Stimulated activated naive B cell treated with anti-CD40 and anti-IgM and Interleukin-4, amounts not matched to agents 10 μg/mL and 1 μg/mL and 100 μg/mL, for 72 hours (primary cell): ENCODE results near the gene HAUS3.
"Not testable (repeated sequence)": the region's sequence is repeated elsewhere in the genome, so short reads cannot be mapped to it uniquely, and the experiment has no call there.

ENCODE experiments used
- ATAC-seq, 2 donors: fragments of 150-1000 bp; cut with Tn5 transposase; replicated peaks; 2 replicates each; pipeline ENCODE4 v1.10.0; 2021; ENCODE audit warnings: moderate library complexity in 1 of 2
- DNase-seq: peaks from one replicate; pipeline ENCODE4 v3.0.0; 2021
- H3K27ac Mint-ChIP-seq: one replicate; pipeline ENCODE4 v1.8.0; 2022; ENCODE audit warnings: mild to moderate bottlenecking, mixed read lengths
- H3K27me3 Mint-ChIP-seq, 2 donors: one replicate each; pipeline ENCODE4 v1.8.0; 2022; ENCODE audit warnings: mixed read lengths in 2 of 2
- H3K36me3 Mint-ChIP-seq, 2 donors: one replicate each; pipeline ENCODE4 v1.8.0; 2022; ENCODE audit warnings: mixed read lengths in 2 of 2, mild to moderate bottlenecking in 1 of 2
- H3K4me1 Mint-ChIP-seq, 2 donors: one replicate each; pipeline ENCODE4 v1.8.0; 2022; ENCODE audit warnings: mixed read lengths in 2 of 2, mild to moderate bottlenecking in 1 of 2
- H3K4me3 Mint-ChIP-seq, 2 donors: one replicate each; pipeline ENCODE4 v1.8.0; 2022; ENCODE audit warnings: mild to moderate bottlenecking in 2 of 2, mixed read lengths in 2 of 2, moderate library complexity in 1 of 2
- H3K9me3 Mint-ChIP-seq, 2 donors: one replicate each; pipeline ENCODE4 v1.8.0; 2022; ENCODE audit warnings: mixed read lengths in 2 of 2, mild to moderate bottlenecking in 1 of 2

HAUS3 gene

GRCh38 chr4:2217726-2218125 lies 24.2 kb downstream of the HAUS3 start:
- H3K4me1 Mint-ChIP-seq, result peaks cover 7 to 8% of the 10 kb centered on the region in 2 donors
- ATAC-seq, result no peak
- H3K9me3 Mint-ChIP-seq, result no peaks in the 10 kb centered on the region
- peaks cover 0 to 2% of the 10 kb centered on the region in 2 donors for H3K36me3 Mint-ChIP-seq
- DNase-seq, result no peak
- no peak overlapping the region for H3K27ac Mint-ChIP-seq
- no peaks in the 10 kb centered on the region for H3K27me3 Mint-ChIP-seq
- no peak overlapping the region for H3K4me3 Mint-ChIP-seq

GRCh38 chr4:2212831-2213230 lies 29.1 kb downstream of the HAUS3 start:
- Mint-ChIP-seq H3K9me3 (no peaks in the 10 kb centered on the region), H3K4me1 (no peaks in the 10 kb centered on the region), H3K36me3 (no peaks in the 10 kb centered on the region), H3K27me3 (no peaks in the 10 kb centered on the region), H3K4me3 (no peak overlapping the region), H3K27ac (no peak overlapping the region)
- no peak for ATAC-seq
- DNase-seq, result no peak

DNA sequence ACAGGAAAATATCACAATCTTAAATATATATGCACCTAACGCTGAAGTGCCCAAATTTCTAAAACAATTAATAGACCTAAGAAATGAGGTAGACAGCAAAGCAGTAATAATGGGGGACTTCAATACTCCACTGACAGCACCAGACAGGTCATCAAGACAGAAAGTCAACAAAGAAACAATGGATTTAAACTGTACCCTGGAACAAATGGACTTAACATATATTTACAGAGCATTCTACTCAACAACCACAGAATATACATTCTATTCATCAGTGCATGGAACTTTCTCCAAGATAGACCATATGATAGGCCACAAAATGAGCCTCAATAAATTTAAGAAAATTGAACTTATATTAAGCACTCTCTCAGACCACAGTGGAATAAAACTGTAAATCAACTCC lies 39.1 kb downstream of the HAUS3 start:
- DNase-seq, H3K4me1 Mint-ChIP-seq, H3K27me3 Mint-ChIP-seq, H3K27ac Mint-ChIP-seq, ATAC-seq, H3K9me3 Mint-ChIP-seq, H3K4me3 Mint-ChIP-seq: not testable (repeated sequence)
- H3K36me3 Mint-ChIP-seq, result peaks cover 0 to 13% of the 10 kb centered on the region in 2 donors

DNA sequence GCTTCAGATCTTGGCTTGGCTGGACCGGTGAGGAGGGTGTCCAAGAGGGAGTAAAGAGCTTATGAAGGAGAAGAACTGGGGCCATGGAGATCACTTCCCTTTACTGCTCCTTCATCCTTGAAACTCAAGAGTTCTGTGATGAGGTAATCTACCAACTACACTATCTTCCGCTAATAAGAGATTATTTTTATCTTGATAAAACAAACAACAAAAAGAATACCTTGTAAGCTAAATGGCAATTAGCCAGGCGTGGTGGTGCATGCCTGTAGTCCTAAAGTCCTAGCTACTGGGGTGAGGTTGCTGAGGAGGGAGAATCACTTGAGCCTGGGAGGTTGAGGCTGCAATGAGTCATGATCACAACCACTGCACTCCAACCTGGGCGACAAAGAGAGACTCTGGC lies 47.4 kb downstream of the HAUS3 start:
- Mint-ChIP-seq H3K36me3 (peaks cover 11 to 12% of the 10 kb centered on the region in 2 donors), H3K27me3 (no peaks in the 10 kb centered on the region), H3K4me1 (no peaks in the 10 kb centered on the region), H3K9me3 (no peaks in the 10 kb centered on the region), H3K27ac (no peak overlapping the region), H3K4me3 (no peak overlapping the region)
- DNase-seq, result no peak
- ATAC-seq, result no peak

DNA sequence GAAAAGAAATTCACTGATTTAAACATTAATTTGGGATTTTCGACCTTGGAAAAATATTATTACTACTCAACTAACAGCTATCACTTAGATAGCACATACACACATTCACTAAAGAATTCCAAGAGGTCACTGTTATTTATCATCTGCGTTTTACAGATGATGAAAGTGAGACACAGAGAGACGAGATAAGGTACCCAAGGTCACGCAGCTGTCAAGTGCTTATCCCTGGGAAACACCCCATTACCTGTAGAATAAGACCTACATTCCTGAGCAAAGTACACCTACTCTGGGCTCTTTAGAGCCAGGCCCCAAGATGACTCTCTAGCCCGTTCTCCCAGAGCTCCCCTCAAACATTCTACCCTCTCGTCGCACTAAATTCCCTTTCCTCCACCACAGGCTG lies 48.6 kb downstream of the HAUS3 start:
- DNase-seq, result no peak
- Mint-ChIP-seq H3K9me3 (peaks cover 0 to 2% of the 10 kb centered on the region in 2 donors), H3K27ac (no peak overlapping the region), H3K36me3 (peaks cover 11 to 15% of the 10 kb centered on the region in 2 donors), H3K27me3 (no peaks in the 10 kb centered on the region), H3K4me1 (no peaks in the 10 kb centered on the region), H3K4me3 (no peak overlapping the region)
- ATAC-seq, result no peak

DNA sequence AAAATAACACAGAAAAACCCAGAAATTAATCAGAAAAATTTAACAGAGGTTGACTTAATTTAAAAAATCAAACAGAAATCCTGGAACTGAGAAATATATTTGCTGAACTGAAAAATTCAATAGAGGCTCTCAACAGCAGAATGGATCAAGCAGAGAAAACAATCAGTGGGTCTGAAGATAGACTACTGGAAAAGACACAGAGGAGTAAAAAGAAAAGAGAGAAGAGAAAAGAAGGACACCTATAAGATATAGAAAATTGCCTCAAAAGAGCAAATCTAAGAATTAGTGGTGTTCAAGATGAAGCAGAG lies 55.1 kb downstream of the HAUS3 start:
- Mint-ChIP-seq H3K36me3 (peaks cover 26 to 39% of the 10 kb centered on the region in 2 donors), H3K4me1 (no peaks in the 10 kb centered on the region), H3K9me3 (peaks cover 19 to 27% of the 10 kb centered on the region in 2 donors), H3K27ac (no peak overlapping the region), H3K4me3 (no peak overlapping the region), H3K27me3 (no peaks in the 10 kb centered on the region)
- ATAC-seq (no peak), DNase-seq (no peak)

GRCh38 chr4:2186133-2186864 lies 55.6 kb downstream of the HAUS3 start:
- Mint-ChIP-seq H3K9me3 (peaks cover 19 to 27% of the 10 kb centered on the region in 2 donors), H3K27ac (no peak overlapping the region), H3K4me1 (no peaks in the 10 kb centered on the region), H3K4me3 (no peak overlapping the region), H3K36me3 (peaks cover 27 to 42% of the 10 kb centered on the region in 2 donors), H3K27me3 (no peaks in the 10 kb centered on the region)
- ATAC-seq (no peak), DNase-seq (no peak)

- H3K4me1 Mint-ChIP-seq, result no peaks in the 10 kb centered on the region
- no peak overlapping the region for H3K4me3 Mint-ChIP-seq
- H3K9me3 Mint-ChIP-seq, result peaks cover 17 to 27% of the 10 kb centered on the region in 2 donors
- no peak for ATAC-seq
- peaks cover 24 to 39% of the 10 kb centered on the region in 2 donors for H3K36me3 Mint-ChIP-seq
- DNase-seq, result no peak
- no peak overlapping the region for H3K27ac Mint-ChIP-seq
- H3K27me3 Mint-ChIP-seq, result no peaks in the 10 kb centered on the region
Observed at GRCh38 chr4:2183394-2183793, 58.5 kb downstream of the HAUS3 start.

GRCh38 chr4:2182994-2183393 lies 58.9 kb downstream of the HAUS3 start:
- DNase-seq, result no peak
- H3K4me1 Mint-ChIP-seq, result no peaks in the 10 kb centered on the region
- no peaks in the 10 kb centered on the region for H3K27me3 Mint-ChIP-seq
- H3K9me3 Mint-ChIP-seq, result peaks cover 16 to 27% of the 10 kb centered on the region in 2 donors
- no peak overlapping the region for H3K4me3 Mint-ChIP-seq
- H3K36me3 Mint-ChIP-seq, result peaks cover 26 to 39% of the 10 kb centered on the region in 2 donors
- ATAC-seq, result no peak
- H3K27ac Mint-ChIP-seq, result no peak overlapping the region

- no peak overlapping the region for H3K27ac Mint-ChIP-seq
- H3K27me3 Mint-ChIP-seq, result no peaks in the 10 kb centered on the region
- no peaks in the 10 kb centered on the region for H3K4me1 Mint-ChIP-seq
- H3K4me3 Mint-ChIP-seq, result no peak overlapping the region
- peaks cover 11 to 15% of the 10 kb centered on the region in 2 donors for H3K36me3 Mint-ChIP-seq
- DNase-seq (no peak), ATAC-seq (no peak)
- peaks cover 1 to 10% of the 10 kb centered on the region in 2 donors for H3K9me3 Mint-ChIP-seq
Observed at GRCh38 chr4:2180410-2180809, 61.5 kb downstream of the HAUS3 start.

- no peaks in the 10 kb centered on the region for H3K4me1 Mint-ChIP-seq
- no peaks in the 10 kb centered on the region for H3K27me3 Mint-ChIP-seq
- H3K27ac Mint-ChIP-seq, result no peak overlapping the region
- DNase-seq (no peak), ATAC-seq (no peak)
- H3K9me3 Mint-ChIP-seq, result peaks cover 0 to 10% of the 10 kb centered on the region in 2 donors
- no peak overlapping the region for H3K4me3 Mint-ChIP-seq
- H3K36me3 Mint-ChIP-seq, result peaks cover 11% of the 10 kb centered on the region in 2 donors
Observed at GRCh38 chr4:2179717-2180116, 62.2 kb downstream of the HAUS3 start.

DNA sequence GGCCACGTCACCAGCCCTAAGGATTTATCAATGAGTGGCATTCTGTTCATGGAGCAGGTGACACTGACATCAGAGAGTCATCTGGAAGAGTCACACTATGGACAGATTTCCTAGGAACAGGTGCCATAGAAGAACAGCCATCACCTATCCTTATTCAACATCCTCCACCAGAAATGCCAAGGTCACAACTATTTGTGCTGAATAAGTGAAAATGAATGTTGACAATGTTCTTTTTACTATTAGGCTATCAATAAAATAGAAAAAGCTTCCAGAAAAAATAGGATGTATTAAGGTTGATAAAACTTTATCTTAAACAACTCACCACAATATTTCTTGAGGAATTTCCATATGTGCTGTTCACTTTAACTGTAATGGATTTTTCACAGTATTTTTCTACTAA lies 62.9 kb downstream of the HAUS3 start:
- Mint-ChIP-seq H3K4me3 (no peak overlapping the region), H3K36me3 (peaks cover 11% of the 10 kb centered on the region in 2 donors), H3K27ac (no peak overlapping the region), H3K9me3 (peaks cover 0 to 10% of the 10 kb centered on the region in 2 donors), H3K4me1 (no peaks in the 10 kb centered on the region), H3K27me3 (no peaks in the 10 kb centered on the region)
- no peak for DNase-seq
- no peak for ATAC-seq
